GM12878 (cell line): ENCODE results near the gene FAM98C. TPM values are rescaled to one million over a fixed set of nuclear protein-coding genes. Genes with fewer than 3 reads are reported as not detected.

Experiments
- ATAC-seq: fragments of 200-7000 bp; cut with Tn5 transposase; 3 replicates; pipeline ENCODE4 v1.9.1; 2020; ENCODE audit warnings: mild to moderate bottlenecking, moderate library complexity
- BruUV-seq: library from RNA; stranded (reverse); fragments of 400-500 nt; replicated peaks from 2 replicates; lab custom pipeline; 2021; lab: Mats Ljungman, UMichigan
- CTCF ChIA-PET: fragments of 300-600 bp; sonication (Branson Sonifier 250); formaldehyde crosslinking; extraction: SDS; loops from one replicate; lab custom pipeline; 2021; ENCODE audit warnings: inconsistent platforms; lab: Yijun Ruan, JAX
- POLR2A ChIA-PET: fragments of 350-600 bp; formaldehyde crosslinking; extraction: SDS; loops from one replicate; lab custom pipeline; 2021; ENCODE audit warnings: inconsistent platforms; lab: Charles Lee
- RAD21 ChIA-PET: fragments of 300-600 bp; sonication (Branson Sonifier 250); formaldehyde crosslinking; loops from one replicate; lab custom pipeline; 2023; ENCODE audit warnings: antibody characterized with exemption; ENCODE audit not compliant: unreplicated experiment; lab: Charles Lee
- SMC1A ChIA-PET: fragments of 300-600 bp; sonication (Branson Sonifier 250); formaldehyde crosslinking; loops from one replicate; lab custom pipeline; 2023; ENCODE audit not compliant: unreplicated experiment, uncharacterized antibody; lab: Charles Lee
- DNase-seq: peaks from one replicate; pipeline ENCODE4 v3.0.0-alpha.2; 2011; ENCODE audit warnings: low read depth, low spot score
- FAIRE-seq: peaks from 3 replicates; lab custom pipeline; 2011; peaks lifted over from hg19 to GRCh38; lab: Jason Lieb, UNC
- H2AFZ ChIP-seq: 2 replicates; pipeline ENCODE4 v1.6.0; 2011; ENCODE audit warnings: low read depth, low read length, control low read depth; ENCODE audit not compliant: control insufficient read depth
- H3K27ac ChIP-seq: 2 replicates; pipeline ENCODE4 v1.5.1; 2011; ENCODE audit warnings: control low read depth; ENCODE audit not compliant: control insufficient read depth, insufficient read depth
- H3K27me3 ChIP-seq, 2 experiments: replicated peaks in 1 of 2; 2 replicates each; pipeline versions ENCODE4 v1.6.0 to v1.6.1; 2011; ENCODE audit warnings: low read length in 1 of 2; ENCODE audit not compliant: control insufficient read depth in 2 of 2, insufficient read depth in 2 of 2
- H3K36me3 ChIP-seq, 2 experiments: 2 replicates each; pipeline ENCODE4 v1.5.1; 2011; ENCODE audit warnings: low read length in 1 of 2; ENCODE audit not compliant: control insufficient read depth in 2 of 2, insufficient read depth in 2 of 2
- H3K4me1 ChIP-seq: 2 replicates; pipeline ENCODE4 v1.6.1; 2011; ENCODE audit warnings: mild to moderate bottlenecking, low read length, moderate library complexity, mixed read lengths; ENCODE audit not compliant: control insufficient read depth, insufficient read depth
- H3K4me2 ChIP-seq: 2 replicates; pipeline ENCODE4 v1.6.0; 2011; ENCODE audit warnings: control low read depth; ENCODE audit not compliant: control insufficient read depth, insufficient read depth
- H3K4me3 ChIP-seq: fragments of 200-600 bp; sonication (generic); 2 replicates; pipeline ENCODE4 v1.5.1; 2016
- H3K79me2 ChIP-seq: 2 replicates; pipeline ENCODE4 v1.6.0; 2011; ENCODE audit warnings: low read length; ENCODE audit not compliant: control insufficient read depth, insufficient read depth
- H3K9ac ChIP-seq: 2 replicates; pipeline ENCODE4 v1.8.0; 2011; ENCODE audit warnings: low read length, control low read depth, mixed read lengths; ENCODE audit not compliant: control insufficient read depth, insufficient read depth
- H3K9me3 ChIP-seq: replicated peaks from 3 replicates; pipeline ENCODE4 v1.5.1; 2011; ENCODE audit warnings: mild to moderate bottlenecking, low read length; ENCODE audit not compliant: control insufficient read depth, insufficient read depth
- H4K20me1 ChIP-seq: 2 replicates; pipeline ENCODE4 v1.6.0; 2011; ENCODE audit not compliant: control insufficient read depth, insufficient read depth
- BACH1 ChIP-seq: fragments of 450-650 bp; IDR thresholded peaks from 2 replicates; pipeline ENCODE4 v1.6.1; 2017; ENCODE audit warnings: mild to moderate bottlenecking, borderline replicate concordance
- CREB1 ChIP-seq: IDR thresholded peaks from 2 replicates; pipeline ENCODE4 v1.6.1; 2012; ENCODE audit warnings: low read depth, mild to moderate bottlenecking, inconsistent platforms
- CREM ChIP-seq: IDR thresholded peaks from 2 replicates; pipeline ENCODE4 v1.6.1; 2014; ENCODE audit warnings: antibody characterized with exemption, low read depth
- DPF2 ChIP-seq: fragments of 450-650 bp; IDR thresholded peaks from 2 replicates; pipeline ENCODE4 v1.6.1; 2017; ENCODE audit warnings: mild to moderate bottlenecking
- IKZF1 ChIP-seq: fragments of 450-650 bp; conservative IDR thresholded peaks from 2 replicates; pipeline ENCODE4 v1.6.1; 2017; ENCODE audit warnings: antibody characterized with exemption, mild to moderate bottlenecking
- IKZF2 ChIP-seq, 2 experiments: fragments of 450-650 bp; IDR thresholded peaks; 2 replicates each; pipeline ENCODE4 v1.6.1; 2017; ENCODE audit warnings: mild to moderate bottlenecking in 2 of 2, moderate library complexity in 2 of 2
- NR2F1 ChIP-seq: fragments of 450-650 bp; conservative IDR thresholded peaks from 2 replicates; pipeline ENCODE4 v1.6.1; 2017; ENCODE audit warnings: mild to moderate bottlenecking
- PAX5 ChIP-seq: IDR thresholded peaks from 2 replicates; pipeline ENCODE4 v1.6.1; 2011; ENCODE audit warnings: low read depth, low read length, borderline replicate concordance
- RB1 ChIP-seq: fragments of 450-650 bp; formaldehyde crosslinking; IDR thresholded peaks from 2 replicates; pipeline ENCODE4 v1.6.1; 2017; ENCODE audit warnings: mild to moderate bottlenecking, borderline replicate concordance
- SIX5 ChIP-seq: IDR thresholded peaks from 2 replicates; pipeline ENCODE4 v1.6.1; 2011; ENCODE audit warnings: mild to moderate bottlenecking, low read depth, low read length, moderate library complexity; ENCODE audit not compliant: severe bottlenecking
- SKIL ChIP-seq: fragments of 450-650 bp; IDR thresholded peaks from 2 replicates; pipeline ENCODE4 v1.6.1; 2017; ENCODE audit warnings: mild to moderate bottlenecking, low read depth, inconsistent platforms; ENCODE audit not compliant: poor library complexity, severe bottlenecking
- SPI1 ChIP-seq: IDR thresholded peaks from 2 replicates; pipeline ENCODE4 v1.6.1; 2011; ENCODE audit warnings: low read depth, mild to moderate bottlenecking, low read length, moderate library complexity, borderline replicate concordance; ENCODE audit not compliant: insufficient read depth
- SUPT20H ChIP-seq: IDR thresholded peaks from 2 replicates; pipeline ENCODE4 v1.6.1; 2011; ENCODE audit warnings: low read depth, mild to moderate bottlenecking, low read length, moderate library complexity, borderline replicate concordance; ENCODE audit not compliant: control insufficient read depth
- TCF12 ChIP-seq: IDR thresholded peaks from 2 replicates; pipeline ENCODE4 v1.6.1; 2011; ENCODE audit warnings: low read depth, mild to moderate bottlenecking, low read length
- ZZZ3 ChIP-seq: IDR thresholded peaks from 2 replicates; pipeline ENCODE4 v1.6.1; 2011; ENCODE audit warnings: low read depth; ENCODE audit not compliant: control insufficient read depth, insufficient read length
- WGBS: methylation state at CpG from one replicate; pipeline ENCODE4 v1.1.6; 2016; ENCODE audit warnings: low lambda C conversion rate; ENCODE audit not compliant: insufficient replicate concordance, insufficient coverage; ENCODE audit errors: missing lambda C conversion rate; 5-methylcytosine and 5-hydroxymethylcytosine counted together
- in situ Hi-C: fragments of 300-500 bp; cut with MboI; formaldehyde crosslinking; loops from 9 replicates; pipeline ENCODE4 v1.14.3; 2018; ENCODE audit warnings: mixed read lengths
- intact Hi-C: fragments of 100-400 bp; cut with micrococcal nuclease; formaldehyde crosslinking; loops from one replicate; pipeline ENCODE4 v1.14.2; 2022; ENCODE audit not compliant: unreplicated experiment
- polyA plus RNA-seq, 11 experiments: library from polyadenylated mRNA; depleted of rRNA in 4 of 11; unstranded in 6 of 11; stranded (reverse) in 5 of 11; fragments of >200 nt; fragmentation: Nextera tagmentation in 4 of 11; fragmentation: Illumina TruSeq in 1 of 11; extraction: Ambion mirVana in 4 of 11; extraction: Trizol in 1 of 11; gene quantifications; 1 replicate in 1 of 11; 2 replicates in 10 of 11; pipeline versions ENCODE4 v1.2.1 to v1.2.3, GENCODE V29; 2011 to 2016; ENCODE audit warnings: inconsistent platforms in 2 of 11, missing spikeins in 2 of 11, low read depth in 1 of 11
- total RNA-seq, 4 experiments: library from RNA; depleted of rRNA in 3 of 4; stranded (reverse); fragments of >200 nt in 3 of 4; fragmentation: Illumina TruSeq in 1 of 4; extraction: Trizol in 1 of 4; gene quantifications; 2 replicates each; pipeline versions ENCODE4 v1.2.1 to v1.2.3, GENCODE V29; 2013 to 2021
- TF ChIP-seq, protein P1 (sequence below): fragments of 450-650 bp; formaldehyde crosslinking; IDR thresholded peaks from 2 replicates; pipeline ENCODE4 v1.5.0; 2022; ENCODE audit warnings: mild to moderate bottlenecking, missing genetic modification characterization

FAM98C gene
- total and polyA plus RNA-seq, 10 of the 15 experiments (the other 5 are each of a cell fraction or from before 2014, with no cell fraction given) = 1.4 to 17.2 (median 9.5) TPM

- H3K4me2 ChIP-seq = peak overlapping the region; percentile 68
- no peaks in the 10 kb centered on the region for H3K9me3 ChIP-seq
- CTCF ChIA-PET = interaction anchor here (0.8 kb wide), 1 partner anchor 146 kb away, joined by 3 read pairs; no protein-coding TSS in a partner anchor
- no peak overlapping the region for H3K9ac ChIP-seq
- no peak for DNase-seq
- H3K4me1 ChIP-seq = peaks cover 7% of the 10 kb centered on the region
- WGBS = 4% methylated on average over 46 of the region's 49 CpGs
- in situ Hi-C loops = loop anchor here (25.0 kb wide), 1 partner anchor 219 kb away; the partner anchor contains the start of gene ACTN4
- RAD21 ChIA-PET = interaction anchor here (1.5 kb wide), 1 partner anchor 15 kb away, joined by 5 read pairs; the partner anchor contains the start of gene FAM98C
- H3K27ac ChIP-seq = no peak overlapping the region
- ATAC-seq = peak; percentile 91
- FAIRE-seq = peak; percentile 38
- peak overlapping the region; percentile 54 for H3K4me3 ChIP-seq
- H3K79me2 ChIP-seq = no peaks in the 10 kb centered on the region
- POLR2A ChIA-PET = no interaction called here
- peak overlapping the region; percentile 29 for H2AFZ ChIP-seq
- H3K36me3 ChIP-seq = no peaks in the 10 kb centered on the region
- no TSS peak for BruUV-seq
- intact Hi-C loops = no loop called here
- no peaks in the 10 kb centered on the region for H4K20me1 ChIP-seq
- SMC1A ChIA-PET = interaction anchor here (1.0 kb wide), 1 partner anchor 13 kb away, joined by 3 read pairs; no protein-coding TSS in a partner anchor
- no peaks in the 10 kb centered on the region; a peak in 1 of 4 replicates for H3K27me3 ChIP-seq
- TF ChIP-seq SIX5 (no peak), IKZF2 (IDR thresholded peaks at IDR 0.05) (peak; percentile 31 to 36; a peak in 2 of 4 replicates), IKZF1 (peak; percentile 26; the same call in 1 of the 2 replicates), CREM (peak; percentile 59; the same call in 1 of the 2 replicates), ZZZ3 (no peak), BACH1 (no peak), DPF2 (no peak), CREB1 (no peak), SKIL (peak; percentile 25), TCF12 (0 out of 2 replicates have a peak, but pooled peaks have one; percentile 27), SPI1 (peak; percentile 44; the same call in 1 of the 2 replicates), PAX5 (0 out of 2 replicates have a peak, but pooled peaks have one; percentile 5), SUPT20H (no peak), NR2F1 (no peak), RB1 (no peak)
- TF ChIP-seq, protein P1, sequence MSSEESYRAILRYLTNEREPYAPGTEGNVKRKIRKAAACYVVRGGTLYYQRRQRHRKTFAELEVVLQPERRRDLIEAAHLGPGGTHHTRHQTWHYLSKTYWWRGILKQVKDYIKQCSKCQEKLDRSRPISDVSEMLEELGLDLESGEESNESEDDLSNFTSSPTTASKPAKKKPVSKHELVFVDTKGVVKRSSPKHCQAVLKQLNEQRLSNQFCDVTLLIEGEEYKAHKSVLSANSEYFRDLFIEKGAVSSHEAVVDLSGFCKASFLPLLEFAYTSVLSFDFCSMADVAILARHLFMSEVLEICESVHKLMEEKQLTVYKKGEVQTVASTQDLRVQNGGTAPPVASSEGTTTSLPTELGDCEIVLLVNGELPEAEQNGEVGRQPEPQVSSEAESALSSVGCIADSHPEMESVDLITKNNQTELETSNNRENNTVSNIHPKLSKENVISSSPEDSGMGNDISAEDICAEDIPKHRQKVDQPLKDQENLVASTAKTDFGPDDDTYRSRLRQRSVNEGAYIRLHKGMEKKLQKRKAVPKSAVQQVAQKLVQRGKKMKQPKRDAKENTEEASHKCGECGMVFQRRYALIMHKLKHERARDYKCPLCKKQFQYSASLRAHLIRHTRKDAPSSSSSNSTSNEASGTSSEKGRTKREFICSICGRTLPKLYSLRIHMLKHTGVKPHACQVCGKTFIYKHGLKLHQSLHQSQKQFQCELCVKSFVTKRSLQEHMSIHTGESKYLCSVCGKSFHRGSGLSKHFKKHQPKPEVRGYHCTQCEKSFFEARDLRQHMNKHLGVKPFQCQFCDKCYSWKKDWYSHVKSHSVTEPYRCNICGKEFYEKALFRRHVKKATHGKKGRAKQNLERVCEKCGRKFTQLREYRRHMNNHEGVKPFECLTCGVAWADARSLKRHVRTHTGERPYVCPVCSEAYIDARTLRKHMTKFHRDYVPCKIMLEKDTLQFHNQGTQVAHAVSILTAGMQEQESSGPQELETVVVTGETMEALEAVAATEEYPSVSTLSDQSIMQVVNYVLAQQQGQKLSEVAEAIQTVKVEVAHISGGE (CRISPR knock-in tag) = no peak
Observed at GRCh38 chr19:38417544-38418506, 14.9 kb downstream of the FAM98C start.
